Bone marrow (tissue), 2 donors: ENCODE measurements around the gene KLK10.

ENCODE experiments used
- DNase-seq, 2 donors: peaks; one replicate each; lab custom pipeline; 2025; lab: John Stamatoyannopoulos, UW

KLK10 gene

GRCh38 chr19:51019544-51019925 is at the start of gene KLK10:
Gene KLK10 (minus strand): TSS chr19:51019709. CDS start chr19:51019130, 579 bp downstream.
- DNase-seq = no peak

GRCh38 chr19:51066393-51067186 is 47.1 kb upstream of the KLK10 start:
- no peak for DNase-seq

GRCh38 chr19:51065221-51065960 is 45.9 kb upstream of the KLK10 start:
- no peak for DNase-seq

- no peak for DNase-seq
These were observed 45.2 kb upstream of the KLK10 start, which contains the start of gene KLK13 for GRCh38 chr19:51064534-51065220. Gene KLK13 (minus strand): TSS chr19:51065092. CDS start chr19:51065067, 25 bp downstream.

GRCh38 chr19:51063664-51064063 is 44.2 kb upstream of the KLK10 start:
- DNase-seq = no peak

GRCh38 chr19:51060973-51061372 is 41.5 kb upstream of the KLK10 start:
- no peak for DNase-seq

- DNase-seq = no peak
These were observed 40.8 kb upstream of the KLK10 start for GRCh38 chr19:51060336-51060735.

- DNase-seq = no peak
These were observed 40.2 kb upstream of the KLK10 start for GRCh38 chr19:51059715-51060114.

- no peak for DNase-seq
These were observed 36.4 kb upstream of the KLK10 start for GRCh38 chr19:51055866-51056265.

- no peak for DNase-seq
These were observed 27.5 kb upstream of the KLK10 start for GRCh38 chr19:51047031-51047335.

- no peak for DNase-seq
These were observed 24.8 kb upstream of the KLK10 start for GRCh38 chr19:51044327-51044726.

GRCh38 chr19:51043497-51043896 is 24.0 kb upstream of the KLK10 start:
- no peak for DNase-seq

- no peak for DNase-seq
These were observed 20.6 kb upstream of the KLK10 start for GRCh38 chr19:51040151-51040550.

GRCh38 chr19:51036519-51036918 is 17.0 kb upstream of the KLK10 start:
- no peak for DNase-seq

- no peak for DNase-seq
These were observed 15.2 kb upstream of the KLK10 start, which contains the start of gene KLK12 for GRCh38 chr19:51034704-51035103. Gene KLK12 (minus strand): TSS chr19:51035002. CDS start chr19:51034621, 381 bp downstream.

- DNase-seq = no peak
These were observed 12.3 kb upstream of the KLK10 start for GRCh38 chr19:51031880-51032225.

- no peak for DNase-seq
These were observed 11.8 kb upstream of the KLK10 start for GRCh38 chr19:51031220-51031879.

- DNase-seq = no peak
These were observed 11.1 kb upstream of the KLK10 start for GRCh38 chr19:51030631-51031030.

GRCh38 chr19:51029718-51030117 is 10.2 kb upstream of the KLK10 start:
- DNase-seq = no peak

- DNase-seq = no peak
These were observed 8.4 kb upstream of the KLK10 start for GRCh38 chr19:51027873-51028272.

GRCh38 chr19:51027126-51027806 is 7.8 kb upstream of the KLK10 start:
- DNase-seq = no peak

- DNase-seq = no peak
These were observed 7.0 kb upstream of the KLK10 start, which contains the start of gene KLK11 for GRCh38 chr19:51026554-51026831. Gene KLK11 (minus strand): TSS chr19:51026616. CDS start chr19:51025631, 985 bp downstream.
